Activated CD4-positive, CD25-positive, alpha-beta regulatory T cell treated with anti-CD3 and anti-CD28 coated beads, Interleukin-2, amount 50 U/mL, for 72 hours (primary cell): ENCODE data around the gene MATN1.

Experiments
- DNase-seq: peaks from one replicate; pipeline ENCODE4 v3.0.0; 2021

Gene MATN1

GRCh38 chr1:30730346-30731108 lies 7.1 kb upstream of the MATN1 start:
- DNase-seq, result no peak

DNA sequence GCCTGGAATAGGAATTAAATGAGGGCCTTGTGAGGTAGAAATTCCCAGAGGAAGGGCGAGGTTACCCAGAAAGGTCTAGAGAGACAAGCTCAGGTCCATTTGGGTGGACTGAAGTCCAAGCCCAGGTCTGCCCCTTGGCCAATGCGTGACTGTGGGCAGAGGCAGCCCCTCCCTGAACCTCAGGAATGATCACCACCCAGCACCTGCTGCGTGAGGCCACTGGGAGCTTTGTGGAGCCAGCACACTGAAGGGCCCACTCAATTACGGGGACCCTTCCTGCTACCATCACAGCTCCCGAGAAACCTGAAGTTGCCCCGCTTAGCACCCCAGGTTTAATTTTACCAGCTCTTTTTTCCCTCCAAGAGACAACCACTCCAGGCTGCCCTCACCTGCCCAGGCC lies 6.5 kb upstream of the MATN1 start:
- DNase-seq, result no peak

DNA sequence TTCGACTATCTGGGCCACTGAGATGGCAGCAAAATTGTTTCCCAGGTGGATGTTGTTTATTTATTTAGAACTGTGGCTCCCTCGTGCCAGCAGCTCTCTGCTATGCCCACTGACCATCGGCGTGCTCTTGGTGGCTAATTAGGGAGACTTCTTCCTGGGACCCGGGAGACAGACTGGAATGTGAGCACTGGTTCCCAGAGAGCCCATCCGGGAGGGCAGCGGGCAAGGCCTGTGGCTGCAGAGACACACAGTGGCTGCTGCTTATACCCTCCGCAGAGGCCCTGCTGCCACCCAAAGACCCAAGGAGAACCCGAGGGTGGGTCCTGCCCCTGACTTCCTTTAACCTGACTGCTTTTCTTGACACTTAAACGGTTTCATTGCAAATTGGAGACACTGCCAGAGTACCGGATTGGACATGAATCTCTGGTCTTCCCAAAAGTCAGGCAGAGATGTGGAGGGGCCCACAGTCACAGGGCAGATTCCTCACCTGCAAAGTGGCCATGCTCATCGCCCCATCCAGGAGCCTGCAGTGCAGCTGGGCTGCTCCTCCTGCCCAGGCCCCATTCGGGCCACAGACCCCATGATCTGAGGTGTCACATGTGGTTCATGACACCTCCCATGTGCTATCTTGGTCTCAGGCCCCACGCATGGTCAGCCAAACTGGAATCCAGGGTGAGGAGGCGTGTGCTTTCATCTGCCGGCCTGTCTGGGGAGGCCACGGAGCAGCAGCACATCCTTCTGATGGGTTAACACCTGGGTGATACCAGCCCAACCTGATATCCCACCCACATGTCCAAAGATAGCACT lies 5.7 kb upstream of the MATN1 start:
- DNase-seq, result no peak

DNA sequence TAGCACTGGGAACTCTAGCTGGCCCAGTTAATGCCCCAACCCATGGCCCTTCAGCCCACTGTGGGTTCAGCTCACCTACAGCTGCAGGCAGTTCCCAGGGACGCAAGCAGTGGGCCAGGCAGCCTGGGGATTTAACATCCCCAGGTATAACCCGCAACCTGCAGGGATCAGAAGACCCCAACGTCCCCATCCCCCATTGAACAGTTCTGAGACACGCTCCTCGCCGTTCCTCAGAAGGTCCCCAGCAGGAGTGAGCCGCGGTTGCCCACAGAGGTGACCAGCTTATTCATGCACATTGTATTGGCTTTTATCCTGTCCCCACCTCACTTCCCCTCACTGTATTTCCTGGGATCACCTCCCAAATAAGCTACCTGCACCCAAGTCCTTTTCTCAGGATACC lies 5.0 kb upstream of the MATN1 start:
- DNase-seq, result no peak

DNA sequence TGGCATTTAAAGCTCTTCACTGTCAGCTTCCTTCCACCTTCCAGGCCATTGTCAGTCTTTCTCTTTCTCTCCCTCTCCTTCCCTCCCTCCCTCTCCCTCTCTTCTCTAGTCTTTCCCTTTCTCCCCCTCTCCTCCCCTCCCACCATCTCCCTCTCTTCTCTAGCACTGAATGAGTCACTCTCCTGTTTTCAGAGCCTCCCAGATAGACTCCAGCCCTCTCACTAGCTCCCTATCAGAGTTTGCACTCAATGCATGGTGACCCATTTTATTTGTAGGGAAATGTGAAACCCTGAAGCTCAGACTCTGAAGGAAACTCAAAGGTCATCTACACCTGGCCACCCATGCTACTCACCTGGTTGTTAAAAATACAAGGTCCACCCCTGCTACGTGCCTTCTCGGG lies 4.4 kb upstream of the MATN1 start:
- DNase-seq, result no peak

DNA sequence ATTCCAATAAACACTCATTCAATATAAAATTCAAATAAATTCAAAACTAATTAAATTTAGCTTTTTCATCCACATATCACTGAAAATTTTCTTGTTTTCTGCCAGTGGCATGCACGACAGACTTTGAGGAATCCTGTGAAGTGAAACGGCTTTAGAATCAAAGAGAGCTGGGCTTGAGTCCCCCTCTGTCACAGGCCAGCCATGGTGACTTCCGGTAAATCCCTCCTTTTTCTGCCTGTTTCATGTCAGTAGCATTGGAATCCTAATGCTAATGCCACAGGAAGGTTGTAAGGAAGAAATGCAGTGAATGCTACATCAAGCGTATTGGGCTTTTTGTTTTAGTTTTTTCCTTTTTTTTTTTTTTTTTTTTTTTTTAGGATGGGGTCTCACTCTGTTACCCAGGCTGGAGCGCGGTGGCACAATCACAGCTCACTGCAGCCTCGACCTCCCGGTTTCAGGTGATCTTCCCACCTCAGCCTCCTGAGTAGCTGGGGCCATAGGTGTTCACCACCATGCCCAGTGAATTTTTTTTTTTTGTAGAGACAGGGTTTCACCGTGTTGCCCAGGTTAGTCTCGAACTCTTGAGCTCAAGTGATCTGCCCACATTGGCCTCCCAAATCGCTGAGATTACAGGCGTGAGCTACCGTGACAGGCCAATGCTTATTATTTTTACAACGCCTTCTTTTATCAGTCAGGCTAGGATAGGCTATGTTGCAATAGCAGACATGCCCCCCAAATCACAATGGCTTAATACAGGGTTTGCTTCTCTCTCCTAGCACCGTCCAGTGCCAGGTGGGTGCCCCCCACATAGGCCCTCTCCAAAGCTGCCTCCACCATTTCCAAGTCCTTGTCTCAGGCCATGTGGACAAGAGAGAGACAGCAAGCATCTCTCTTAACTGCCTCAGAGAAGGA lies 3.6 kb upstream of the MATN1 start:
- no peak for DNase-seq

DNA sequence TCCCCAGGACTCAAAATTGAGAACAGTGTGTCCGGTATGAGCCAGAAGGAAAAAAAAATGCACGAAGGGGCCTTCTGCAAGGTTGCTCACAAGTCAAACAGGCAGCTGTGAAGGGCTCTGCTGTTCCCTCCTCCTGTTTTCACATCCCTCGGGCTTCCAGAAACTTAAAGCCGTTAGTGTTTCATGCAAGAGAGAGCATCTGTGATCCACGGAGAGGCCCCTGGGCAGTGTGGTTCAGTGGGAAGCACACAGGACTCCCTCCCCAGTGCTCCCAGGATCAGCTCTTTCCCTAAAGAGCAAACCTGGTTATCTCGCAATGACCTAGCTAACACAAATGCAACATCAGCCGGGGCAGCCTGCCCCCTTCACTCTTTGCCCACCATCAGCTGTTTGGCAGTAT lies 2.9 kb upstream of the MATN1 start:
- no peak for DNase-seq

- no peak for DNase-seq
These were observed 2.2 kb upstream of the MATN1 start for GRCh38 chr1:30725450-30726095.

GRCh38 chr1:30724655-30725421 lies 1.5 kb upstream of the MATN1 start:
- no peak for DNase-seq

GRCh38 chr1:30724175-30724574 lies 790 bp upstream of the MATN1 start:
- no peak for DNase-seq

DNA sequence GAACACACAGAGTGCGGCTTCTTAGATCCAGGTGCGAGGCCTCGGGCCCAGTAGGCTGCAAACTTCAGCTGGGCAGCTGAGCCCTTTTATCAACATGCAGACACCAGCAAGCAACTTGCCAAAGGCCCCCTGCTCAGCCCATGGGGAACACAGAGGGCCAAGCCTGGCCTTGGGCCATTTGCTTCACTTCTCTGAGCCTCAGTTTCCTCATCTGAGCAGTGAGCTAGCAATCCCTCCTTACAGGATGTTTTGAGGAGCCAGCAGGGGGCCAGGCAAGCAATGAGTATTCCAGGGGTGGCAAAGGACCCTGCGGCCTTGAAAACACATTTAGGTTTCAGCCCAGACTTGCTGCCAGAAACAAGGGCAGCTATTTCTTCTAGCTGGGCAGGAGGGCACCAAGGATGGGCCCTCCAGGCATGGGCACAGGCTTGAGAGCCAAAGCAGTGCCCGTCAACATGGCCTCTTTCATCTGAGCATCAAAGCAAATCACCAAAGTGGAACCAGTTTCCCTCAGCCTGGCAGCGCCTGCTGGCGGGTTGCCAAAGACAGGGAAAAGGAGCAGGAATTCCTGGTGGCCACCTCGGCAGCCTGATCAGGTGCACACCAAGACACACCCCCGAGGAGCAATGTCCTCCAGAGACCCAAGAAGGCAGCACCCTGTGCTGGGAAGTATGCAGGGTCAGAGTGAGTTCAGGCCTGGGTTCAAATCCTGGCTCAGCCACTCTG lies 1.4 kb downstream of the MATN1 start:
- no peak for DNase-seq

GRCh38 chr1:30721341-30721793 lies 2.0 kb downstream of the MATN1 start:
- DNase-seq, result no peak

GRCh38 chr1:30720271-30721223 lies 2.8 kb downstream of the MATN1 start:
- no peak for DNase-seq

GRCh38 chr1:30719406-30720270 lies 3.7 kb downstream of the MATN1 start:
- DNase-seq, result no peak

GRCh38 chr1:30718636-30719405 lies 4.6 kb downstream of the MATN1 start:
- DNase-seq, result peak; percentile 98

- DNase-seq, result peak; percentile 98
These were observed 5.2 kb downstream of the MATN1 start for GRCh38 chr1:30718091-30718635.

DNA sequence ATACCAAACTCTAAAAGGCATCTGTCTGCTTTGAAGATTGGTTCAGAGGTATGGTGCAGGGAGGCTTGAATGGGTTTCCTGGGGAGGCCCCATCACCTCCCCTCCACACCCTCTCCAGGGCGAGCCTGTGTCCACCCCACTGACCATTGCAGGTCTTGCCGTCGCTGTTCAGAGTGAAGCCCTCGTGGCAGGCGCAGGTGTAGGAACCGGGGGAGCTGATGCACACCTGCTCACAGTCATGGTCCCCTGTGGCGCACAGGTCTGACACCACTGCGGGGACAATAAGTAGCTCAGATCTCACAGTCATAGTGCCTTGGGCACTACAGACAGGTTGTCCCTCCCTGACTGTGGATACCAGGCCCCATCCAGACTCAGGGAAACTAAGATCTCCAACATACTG lies 6.7 kb downstream of the MATN1 start:
- no peak for DNase-seq

DNA sequence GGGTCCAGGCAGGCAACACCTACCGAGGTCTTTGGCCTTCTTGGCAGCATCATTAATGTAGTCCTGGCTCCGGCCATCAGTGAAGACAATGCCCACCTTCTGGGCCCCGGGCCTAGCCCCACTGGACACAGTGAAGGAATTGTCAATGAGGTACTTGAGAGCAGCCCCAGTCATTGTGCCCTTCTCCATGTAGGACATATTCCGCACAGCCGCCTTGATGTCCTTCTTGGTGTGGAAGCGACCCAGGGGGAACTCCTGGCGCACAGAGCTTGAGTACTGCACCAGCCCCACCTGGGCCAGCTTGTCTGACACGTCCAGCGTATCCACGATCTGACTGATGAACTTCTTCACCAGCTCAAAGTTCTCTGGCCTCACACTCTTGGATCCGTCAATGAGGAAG lies 7.5 kb downstream of the MATN1 start:
- DNase-seq, result no peak
